Globus pallidus (tissue), 1 donor: Measurements from ENCODE around the gene OR52B6.
"Not testable (repeated sequence)": the region's sequence is repeated elsewhere in the genome, so short reads cannot be mapped to it uniquely, and the experiment has no call there.

Source experiments
- DNase-seq: peaks from one replicate; pipeline ENCODE4 v3.0.0-alpha.2; 2015; ENCODE audit warnings: low spot score

The OR52B6 gene

GRCh38 chr11:5596607-5597201 lies 16.0 kb downstream of the OR52B6 start, which contains the start of gene TRIM6:
Gene TRIM6, plus strand, starts transcription at chr11:5596637. Its CDS starts 261 bp downstream, at chr11:5596898.
- DNase-seq, result peak; percentile 5

GRCh38 chr11:5597953-5598352 lies 17.3 kb downstream of the OR52B6 start:
- DNase-seq, result no peak

GRCh38 chr11:5600374-5600851 lies 19.7 kb downstream of the OR52B6 start:
- DNase-seq, result peak; percentile 27

GRCh38 chr11:5602791-5603190 lies 22.1 kb downstream of the OR52B6 start:
- DNase-seq, result not testable (repeated sequence)

- no peak for DNase-seq
Measured at GRCh38 chr11:5603326-5603725, 22.6 kb downstream of the OR52B6 start.

GRCh38 chr11:5604896-5605295 lies 24.2 kb downstream of the OR52B6 start:
- no peak for DNase-seq

GRCh38 chr11:5605849-5606248 lies 25.2 kb downstream of the OR52B6 start:
- no peak for DNase-seq

- no peak for DNase-seq
Measured at GRCh38 chr11:5608808-5609207, 28.1 kb downstream of the OR52B6 start.

- no peak for DNase-seq
Measured at GRCh38 chr11:5610446-5610845, 29.8 kb downstream of the OR52B6 start.

- no peak for DNase-seq
Measured at GRCh38 chr11:5611627-5612026, 30.9 kb downstream of the OR52B6 start.

- DNase-seq, result no peak
Measured at GRCh38 chr11:5618807-5619206, 38.1 kb downstream of the OR52B6 start.

GRCh38 chr11:5620651-5621521 lies 40.2 kb downstream of the OR52B6 start:
- DNase-seq, result no peak

GRCh38 chr11:5621580-5621979 lies 40.9 kb downstream of the OR52B6 start:
- no peak for DNase-seq

- DNase-seq, result no peak
Measured at GRCh38 chr11:5622802-5623201, 42.1 kb downstream of the OR52B6 start.

GRCh38 chr11:5624489-5625279 lies 44.0 kb downstream of the OR52B6 start, which contains the start of gene TRIM34:
Gene TRIM34, plus strand, starts transcription at chr11:5625001. Its CDS starts 7,331 bp downstream, at chr11:5632332.
- DNase-seq, result peak; percentile 60

- DNase-seq, result no peak
Measured at GRCh38 chr11:5625281-5625680, 44.6 kb downstream of the OR52B6 start.

- no peak for DNase-seq
Measured at GRCh38 chr11:5626196-5626595, 45.5 kb downstream of the OR52B6 start.

GRCh38 chr11:5631417-5631816 lies 50.7 kb downstream of the OR52B6 start:
- DNase-seq, result no peak
